Measurements from ENCODE around the gene TMEM82.
A peak's percentile ranks its signal among the peaks of the same experiment; 100 is the strongest.

Gene TMEM82

DNA sequence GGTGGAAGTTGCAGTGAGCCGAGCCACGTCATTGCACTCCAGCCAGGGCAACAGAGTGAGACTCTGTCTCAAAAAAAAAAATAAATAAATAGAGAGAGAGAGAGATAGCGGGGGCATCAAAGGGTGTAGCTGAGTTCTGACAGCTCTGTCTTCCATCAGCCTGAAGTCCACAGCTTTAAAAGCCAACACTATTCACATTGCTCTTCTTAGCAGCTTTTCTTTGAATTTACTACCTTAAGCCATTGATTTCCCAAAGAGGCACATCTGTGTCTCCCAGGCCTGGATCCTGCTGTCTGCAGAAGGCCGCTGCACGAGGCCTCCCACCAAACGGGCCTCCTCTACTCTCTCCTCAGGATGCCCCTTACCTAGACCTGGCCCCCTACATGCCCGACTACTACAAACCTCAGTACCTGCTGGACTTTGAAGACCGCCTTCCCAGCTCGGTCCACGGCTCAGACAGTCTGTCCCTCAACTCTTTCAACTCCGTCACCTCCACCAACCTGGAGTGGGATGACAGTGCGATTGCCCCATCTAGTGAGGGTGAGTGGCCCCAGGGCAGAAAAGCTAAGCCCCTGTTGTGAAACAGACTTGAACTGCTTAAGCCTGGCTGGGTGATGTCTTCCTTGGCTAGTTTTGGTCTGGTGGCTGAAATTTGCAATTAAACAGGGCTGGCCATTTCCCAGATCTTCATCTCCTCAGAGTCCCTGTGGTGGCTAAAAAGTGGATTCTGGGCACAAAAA, 22.7 kb upstream of the TMEM82 start:
- no peak overlapping the region for H2AFZ ChIP-seq (ENCODE audit: low read depth, low read length)
- no peak overlapping the region for H3K9ac ChIP-seq (ENCODE audit: low read depth, low read length)
- H3K4me2 ChIP-seq (ENCODE audit: insufficient read depth, low read length), result no peak overlapping the region
- H3K36me3 ChIP-seq (ENCODE audit: insufficient read depth, low read length), result peaks cover 62% of the 10 kb centered on the region
- no peak overlapping the region for H3K4me3 ChIP-seq (ENCODE audit: low read depth in 1 of 2, low read length in 2 of 2)
- peaks cover 12% of the 10 kb centered on the region for H4K20me1 ChIP-seq (ENCODE audit: insufficient read depth, low read length)
- H3K27me3 ChIP-seq (ENCODE audit: insufficient read depth, low read length, poor library complexity), result no peaks in the 10 kb centered on the region
- H3K9me3 ChIP-seq (ENCODE audit: insufficient read depth, low read length, severe bottlenecking), result no peaks in the 10 kb centered on the region
- peaks cover 8% of the 10 kb centered on the region for H3K79me2 ChIP-seq (ENCODE audit: insufficient read depth, low read length)
- no peaks in the 10 kb centered on the region for H3K4me1 ChIP-seq (ENCODE audit: insufficient read depth, low read length)
- H3K27ac ChIP-seq (ENCODE audit: low read length), result no peak overlapping the region
- DNase-seq (no peak), ATAC-seq (ENCODE audit: insufficient read depth, low read depth) (no peak)
- no peak for TF ChIP-seq EZH2 (IDR thresholded peaks at IDR 0.05; ENCODE audit: borderline replicate concordance, low read depth, low read length, severe bottlenecking)
- TF ChIP-seq, protein P1, sequence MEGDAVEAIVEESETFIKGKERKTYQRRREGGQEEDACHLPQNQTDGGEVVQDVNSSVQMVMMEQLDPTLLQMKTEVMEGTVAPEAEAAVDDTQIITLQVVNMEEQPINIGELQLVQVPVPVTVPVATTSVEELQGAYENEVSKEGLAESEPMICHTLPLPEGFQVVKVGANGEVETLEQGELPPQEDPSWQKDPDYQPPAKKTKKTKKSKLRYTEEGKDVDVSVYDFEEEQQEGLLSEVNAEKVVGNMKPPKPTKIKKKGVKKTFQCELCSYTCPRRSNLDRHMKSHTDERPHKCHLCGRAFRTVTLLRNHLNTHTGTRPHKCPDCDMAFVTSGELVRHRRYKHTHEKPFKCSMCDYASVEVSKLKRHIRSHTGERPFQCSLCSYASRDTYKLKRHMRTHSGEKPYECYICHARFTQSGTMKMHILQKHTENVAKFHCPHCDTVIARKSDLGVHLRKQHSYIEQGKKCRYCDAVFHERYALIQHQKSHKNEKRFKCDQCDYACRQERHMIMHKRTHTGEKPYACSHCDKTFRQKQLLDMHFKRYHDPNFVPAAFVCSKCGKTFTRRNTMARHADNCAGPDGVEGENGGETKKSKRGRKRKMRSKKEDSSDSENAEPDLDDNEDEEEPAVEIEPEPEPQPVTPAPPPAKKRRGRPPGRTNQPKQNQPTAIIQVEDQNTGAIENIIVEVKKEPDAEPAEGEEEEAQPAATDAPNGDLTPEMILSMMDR (IDR thresholded peaks at IDR 0.05; ENCODE audit: borderline replicate concordance, extremely low read depth, low read length, poor library complexity, severe bottlenecking), result peak; percentile 13

DNA sequence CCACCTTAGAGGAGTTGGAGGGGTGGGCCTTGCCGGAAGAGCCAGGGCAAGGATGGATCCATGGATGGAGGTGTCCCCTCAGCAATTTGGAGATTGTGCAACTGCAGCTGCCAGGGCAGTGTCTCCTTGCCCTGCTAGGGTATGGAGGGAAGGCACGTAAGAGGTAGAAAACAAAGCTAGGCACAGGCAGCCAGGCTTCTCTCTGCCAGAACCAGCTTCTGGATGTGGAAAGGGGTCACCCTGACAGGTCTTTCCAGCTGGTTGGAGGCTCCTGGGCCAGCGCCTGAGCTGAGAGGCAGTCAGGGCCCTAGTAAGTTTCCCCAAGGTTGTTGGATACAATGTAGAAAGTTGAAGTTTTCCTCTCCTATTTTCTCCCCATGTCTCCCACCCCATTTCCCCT, 21.4 kb upstream of the TMEM82 start:
- no peaks in the 10 kb centered on the region for H3K27me3 ChIP-seq (ENCODE audit: insufficient read depth, low read length, poor library complexity)
- H3K79me2 ChIP-seq (ENCODE audit: insufficient read depth, low read length), result peaks cover under 1% of the 10 kb centered on the region; the same call in 1 of the 2 replicates
- no peaks in the 10 kb centered on the region for H3K9me3 ChIP-seq (ENCODE audit: insufficient read depth, low read length, severe bottlenecking)
- no peak overlapping the region for H3K27ac ChIP-seq (ENCODE audit: low read length)
- H3K4me1 ChIP-seq (ENCODE audit: insufficient read depth, low read length), result no peaks in the 10 kb centered on the region
- peaks cover 3% of the 10 kb centered on the region for H4K20me1 ChIP-seq (ENCODE audit: insufficient read depth, low read length)
- no peak overlapping the region for H3K4me3 ChIP-seq (ENCODE audit: low read depth in 1 of 2, low read length in 2 of 2)
- H3K36me3 ChIP-seq (ENCODE audit: insufficient read depth, low read length), result peaks cover 70% of the 10 kb centered on the region
- no peak overlapping the region for H3K4me2 ChIP-seq (ENCODE audit: insufficient read depth, low read length)
- no peak for ATAC-seq (ENCODE audit: insufficient read depth, low read depth)
- TF ChIP-seq, protein P1 (IDR thresholded peaks at IDR 0.05; ENCODE audit: borderline replicate concordance, extremely low read depth, low read length, poor library complexity, severe bottlenecking), result no peak
- no peak for TF ChIP-seq EZH2 (IDR thresholded peaks at IDR 0.05; ENCODE audit: borderline replicate concordance, low read depth, low read length, severe bottlenecking)
- no peak overlapping the region for H3K9ac ChIP-seq (ENCODE audit: low read depth, low read length)
- H2AFZ ChIP-seq (ENCODE audit: low read depth, low read length), result no peak overlapping the region
- DNase-seq, result no peak

DNA sequence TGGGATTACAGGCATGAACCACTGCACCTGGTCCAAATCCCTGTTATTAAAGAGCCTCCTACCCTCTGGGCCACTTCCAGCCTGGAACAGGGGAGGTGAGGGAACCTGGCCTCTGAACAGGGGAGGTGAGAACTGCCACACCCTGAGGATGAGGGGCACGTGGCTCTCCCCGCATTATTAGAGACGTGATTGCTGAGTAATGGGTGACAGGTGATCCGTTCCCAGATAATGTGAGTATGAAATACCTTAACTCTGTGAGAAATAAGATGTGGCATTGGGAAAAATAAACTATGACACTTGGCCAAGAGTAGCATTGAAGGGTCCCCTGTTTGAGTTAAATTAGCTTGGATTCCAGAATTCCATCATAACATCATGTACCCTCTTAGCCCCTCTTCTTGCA, 19.9 kb upstream of the TMEM82 start:
- no peak for TF ChIP-seq EZH2 (IDR thresholded peaks at IDR 0.05; ENCODE audit: borderline replicate concordance, low read depth, low read length, severe bottlenecking)
- TF ChIP-seq, protein P1 (IDR thresholded peaks at IDR 0.05; ENCODE audit: borderline replicate concordance, extremely low read depth, low read length, poor library complexity, severe bottlenecking), result no peak
- DNase-seq, result no peak
- Histone ChIP-seq H3K27me3 (ENCODE audit: insufficient read depth, low read length, poor library complexity) (no peaks in the 10 kb centered on the region), H4K20me1 (ENCODE audit: insufficient read depth, low read length) (no peaks in the 10 kb centered on the region; the same call in 1 of the 2 replicates), H2AFZ (ENCODE audit: low read depth, low read length) (no peak overlapping the region), H3K4me3 (ENCODE audit: low read depth in 1 of 2, low read length in 2 of 2) (no peak overlapping the region), H3K36me3 (ENCODE audit: insufficient read depth, low read length) (peaks cover 71% of the 10 kb centered on the region), H3K4me2 (ENCODE audit: insufficient read depth, low read length) (no peak overlapping the region), H3K9me3 (ENCODE audit: insufficient read depth, low read length, severe bottlenecking) (no peaks in the 10 kb centered on the region), H3K27ac (ENCODE audit: low read length) (no peak overlapping the region), H3K4me1 (ENCODE audit: insufficient read depth, low read length) (no peaks in the 10 kb centered on the region), H3K9ac (ENCODE audit: low read depth, low read length) (no peak overlapping the region), H3K79me2 (ENCODE audit: insufficient read depth, low read length) (no peaks in the 10 kb centered on the region)
- ATAC-seq (ENCODE audit: insufficient read depth, low read depth), result no peak

All from DND-41 (cell line).